Fibroblast of skin of left quadriceps (primary cell): ENCODE measurements around the gene PON1.
A peak's percentile ranks its signal among the peaks of the same experiment; 100 is the strongest.

Experiments used
- DNase-seq, 2 experiments: peaks; one replicate each; pipeline ENCODE4 v3.0.0-alpha.2; 2013; ENCODE audit warnings: low read depth in 2 of 2

PON1 gene

GRCh38 chr7:95317966-95318365 lies 6.4 kb downstream of the PON1 start:
- no peak for DNase-seq

GRCh38 chr7:95317546-95317945 lies 6.8 kb downstream of the PON1 start:
- no peak for DNase-seq

DNA sequence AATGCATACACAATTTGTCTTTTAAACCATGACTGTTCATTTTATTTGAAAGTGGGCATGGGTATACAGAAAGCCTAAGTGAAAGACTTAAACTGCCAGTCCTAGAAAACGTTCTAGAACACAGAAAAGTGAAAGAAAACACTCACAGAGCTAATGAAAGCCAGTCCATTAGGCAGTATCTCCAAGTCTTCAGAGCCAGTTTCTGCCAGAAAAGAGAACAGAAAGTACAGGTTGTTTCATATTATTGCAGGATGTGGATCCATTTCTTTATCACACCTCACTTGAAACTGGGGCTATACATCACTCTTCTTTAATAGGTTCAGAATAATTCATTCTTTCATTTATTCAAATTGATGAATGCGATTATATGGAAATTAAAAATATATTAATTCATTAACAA lies 7.7 kb downstream of the PON1 start:
- no peak for DNase-seq

DNA sequence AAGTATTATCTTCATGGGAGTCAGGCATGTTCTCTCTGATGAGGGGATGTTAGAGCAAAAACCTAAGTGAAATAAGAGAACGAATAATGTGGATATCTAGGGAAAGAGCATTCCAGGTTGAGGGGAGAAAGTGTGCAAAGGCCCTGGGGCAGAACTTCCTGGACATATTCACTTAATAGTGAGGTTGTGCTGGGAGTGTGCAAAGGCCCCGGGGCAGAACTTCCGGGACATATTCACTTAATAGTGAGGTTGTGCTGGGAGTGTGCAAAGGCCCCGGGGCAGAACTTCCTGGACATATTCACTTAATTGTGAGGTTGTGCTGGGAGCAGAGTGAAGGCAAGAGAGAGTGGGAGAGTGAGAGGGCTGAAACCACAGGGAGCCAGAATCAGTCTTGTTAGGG lies 11.8 kb downstream of the PON1 start:
- no peak for DNase-seq

DNA sequence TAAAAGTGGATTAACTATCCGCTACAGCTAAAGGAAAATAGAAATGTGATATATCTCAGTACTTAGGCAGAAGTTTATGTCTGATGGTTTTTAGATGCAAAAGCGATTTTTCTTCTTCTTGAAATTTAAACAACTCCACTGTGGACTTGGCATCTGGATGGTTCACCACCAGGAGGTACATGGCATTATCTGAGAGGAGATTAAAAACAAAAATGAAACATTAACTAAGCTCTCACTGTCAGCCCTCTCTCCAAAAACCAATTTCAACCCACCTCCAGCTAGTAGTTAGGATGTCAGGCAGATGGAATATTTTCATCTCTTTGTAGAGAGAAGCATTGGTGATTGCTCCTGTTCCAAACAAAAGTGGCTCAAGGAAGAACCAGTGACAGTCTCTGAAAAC lies 12.9 kb downstream of the PON1 start:
- DNase-seq, result no peak

DNA sequence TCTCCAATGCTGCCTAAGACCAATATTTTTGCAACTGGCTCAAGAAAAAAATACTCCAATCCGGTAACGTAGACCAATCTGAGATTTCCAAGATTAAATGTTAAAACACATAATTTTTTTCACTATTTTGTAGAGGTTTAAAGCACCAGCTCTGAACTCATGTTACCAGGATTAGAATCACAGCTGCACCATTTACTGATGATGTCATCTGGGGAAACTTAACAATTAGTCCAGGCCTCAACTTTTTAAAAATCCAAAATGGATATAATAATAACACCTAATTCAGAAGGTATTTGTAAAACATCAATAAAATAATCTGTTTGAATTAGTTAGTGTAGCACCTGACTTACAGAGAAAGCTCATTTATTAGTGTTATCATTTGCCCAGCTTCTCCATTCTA lies 14.4 kb downstream of the PON1 start:
- no peak for DNase-seq

- DNase-seq, result no peak
Observed at GRCh38 chr7:95304990-95305389, 19.3 kb downstream of the PON1 start.

DNA sequence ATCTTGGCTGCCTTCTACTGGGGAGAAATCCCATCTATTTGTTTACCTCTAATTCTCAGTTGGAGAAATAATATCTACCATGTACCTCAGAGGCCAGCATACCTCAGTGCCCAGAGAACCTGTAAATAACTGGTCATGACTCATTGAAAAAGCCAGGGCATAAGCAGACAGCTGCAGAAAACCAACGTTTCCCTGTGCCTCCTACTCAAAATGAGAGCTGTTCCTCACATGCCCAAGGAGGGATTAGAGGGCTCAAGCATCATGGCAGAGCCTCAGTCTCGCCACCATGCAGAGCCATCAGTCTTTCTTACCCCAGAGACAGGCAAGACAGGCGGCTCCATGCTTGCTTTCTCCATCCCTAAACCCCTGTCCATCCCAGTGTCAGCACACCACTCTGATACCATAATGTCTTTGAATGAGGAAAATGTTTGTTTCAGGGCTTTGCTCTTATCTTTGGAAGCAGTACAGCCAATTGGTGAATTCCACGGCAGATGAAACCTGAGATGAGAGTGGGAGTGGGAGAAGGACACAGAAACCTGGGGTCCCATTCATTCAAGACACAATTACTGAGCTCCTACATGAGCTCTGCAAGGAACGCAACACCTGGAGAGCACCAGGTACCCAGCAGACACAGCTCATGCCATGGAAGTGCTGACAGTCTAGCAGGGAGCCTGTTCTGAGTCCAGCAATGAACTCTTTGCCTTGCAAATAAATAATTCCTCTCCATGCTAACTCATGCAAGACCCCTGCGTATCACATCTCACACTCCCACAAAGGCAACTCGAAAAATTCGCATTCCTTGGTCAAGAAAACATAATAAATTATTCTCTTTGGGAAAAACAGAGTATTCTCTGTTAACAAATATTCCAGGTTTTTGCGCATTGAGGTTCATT lies 21.1 kb downstream of the PON1 start:
- no peak for DNase-seq

DNA sequence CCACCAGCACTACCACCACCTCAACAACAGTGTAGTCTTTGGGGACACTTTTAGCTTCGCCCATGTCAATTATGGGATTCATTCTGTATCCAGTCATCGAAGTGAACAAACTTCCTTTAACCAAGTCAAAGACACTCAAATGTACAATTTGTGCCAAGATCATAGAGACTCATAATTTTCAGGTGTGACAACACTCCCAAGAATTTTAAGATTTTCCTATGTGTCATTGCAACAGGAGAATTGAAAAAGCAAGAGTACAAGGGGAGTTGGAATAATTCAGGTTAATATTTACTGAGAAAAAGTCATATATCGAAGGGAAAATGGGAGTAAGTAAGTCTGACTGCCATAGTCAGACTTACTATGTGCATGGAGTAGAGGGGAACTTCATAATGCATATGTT lies 26.2 kb downstream of the PON1 start:
- DNase-seq, result no peak

DNA sequence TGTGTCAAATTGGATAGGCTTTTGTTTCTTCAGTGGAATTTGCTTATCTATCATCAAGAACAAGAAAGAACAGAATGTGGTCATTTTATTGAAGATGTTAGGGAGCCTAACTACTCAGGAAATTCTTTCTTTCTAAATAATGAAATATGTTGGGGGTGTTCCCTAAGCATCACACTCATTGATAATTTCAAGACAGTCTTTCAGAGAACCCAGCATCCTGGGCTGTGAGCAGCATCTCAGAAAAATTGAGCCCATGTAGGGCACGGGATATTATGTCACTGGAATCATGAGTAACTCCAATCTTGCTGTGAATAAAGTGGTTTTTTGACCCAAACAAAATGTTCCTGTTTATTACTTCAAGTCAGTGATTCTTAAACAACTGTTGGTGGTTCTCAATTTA lies 27.3 kb downstream of the PON1 start:
- no peak for DNase-seq

DNA sequence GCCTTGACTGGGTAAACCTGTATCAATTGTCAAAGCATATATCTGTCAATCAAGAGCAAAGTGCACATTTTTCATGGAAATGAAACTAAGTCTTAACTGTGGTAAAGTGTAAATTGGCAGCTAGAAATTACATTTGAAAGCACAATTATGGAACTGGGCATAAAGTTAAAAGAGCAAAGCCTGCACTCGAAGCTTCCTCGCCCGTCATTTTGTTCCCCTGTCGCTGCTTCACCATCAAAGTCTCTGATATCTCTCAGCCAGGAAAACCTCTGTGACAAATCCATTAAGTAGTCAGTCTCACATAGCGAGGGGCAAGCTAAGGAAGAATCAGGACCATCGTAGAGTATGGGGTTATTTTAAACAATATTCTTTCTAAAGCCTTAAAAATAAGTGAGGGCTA lies 27.9 kb downstream of the PON1 start:
- no peak for DNase-seq

DNA sequence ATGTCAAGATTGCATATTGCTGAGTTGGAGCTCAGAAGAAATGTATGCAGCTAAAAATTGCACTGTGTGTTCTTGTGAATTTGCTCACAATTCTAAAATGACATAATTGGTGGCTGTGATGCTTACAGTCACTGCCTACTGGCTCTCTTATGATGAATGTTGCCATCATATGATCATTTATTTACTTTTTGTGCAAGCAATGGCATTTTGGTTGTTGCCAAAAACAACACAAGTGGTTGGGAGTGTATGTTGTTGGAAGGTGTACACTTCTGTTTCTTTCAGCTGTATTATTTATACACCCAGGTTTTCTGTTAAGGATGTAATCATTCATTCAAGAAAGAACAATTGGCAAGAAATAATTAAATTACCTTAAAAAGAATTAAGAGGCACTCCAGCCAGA lies 28.9 kb downstream of the PON1 start:
- DNase-seq, result no peak

- DNase-seq, result no peak
Observed at GRCh38 chr7:95290166-95290830, 34.0 kb downstream of the PON1 start.

DNA sequence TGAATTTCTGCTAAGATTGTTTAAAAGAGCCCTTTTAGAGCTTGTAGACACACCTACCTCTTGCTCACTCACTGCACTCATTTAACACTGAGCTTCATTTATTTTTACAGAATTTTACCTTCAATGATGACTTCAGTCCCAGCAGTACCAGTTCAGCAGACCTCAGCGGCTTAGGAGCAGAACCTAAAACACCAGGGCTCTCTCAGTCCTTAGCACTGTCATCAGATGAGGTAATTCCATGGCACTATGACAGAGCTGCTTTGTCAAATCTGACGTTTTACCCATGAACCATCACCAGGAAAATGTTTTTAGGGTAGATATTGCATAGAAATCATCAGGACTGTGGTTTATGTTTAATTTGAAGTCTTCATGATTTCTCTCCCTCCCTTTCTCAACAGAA lies 38.2 kb downstream of the PON1 start:
- DNase-seq, result no peak

DNA sequence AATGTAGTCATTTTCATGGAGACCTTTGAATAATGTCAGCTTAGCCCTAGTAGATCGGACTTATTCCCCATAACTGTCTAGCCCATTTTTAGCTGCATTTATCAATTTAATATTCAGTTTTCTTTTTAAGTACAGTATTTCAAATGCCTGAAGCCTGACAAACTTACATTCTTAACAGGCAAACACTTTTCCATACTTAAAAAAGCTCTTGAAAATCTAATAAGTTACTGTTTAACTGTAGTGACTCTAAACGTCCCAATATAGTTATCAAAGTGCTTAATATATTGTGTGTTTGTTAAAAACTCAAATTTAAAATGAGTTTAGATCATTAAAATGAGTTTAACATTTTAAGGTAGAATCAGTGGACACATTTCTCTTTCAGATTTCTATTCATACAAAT lies 44.9 kb downstream of the PON1 start:
- no peak for DNase-seq

GRCh38 chr7:95276114-95276513 lies 48.2 kb downstream of the PON1 start:
- DNase-seq, result no peak

GRCh38 chr7:95269640-95270039 lies 54.7 kb downstream of the PON1 start:
- DNase-seq, result no peak

- no peak for DNase-seq
Observed at GRCh38 chr7:95267754-95268153, 56.6 kb downstream of the PON1 start.

DNA sequence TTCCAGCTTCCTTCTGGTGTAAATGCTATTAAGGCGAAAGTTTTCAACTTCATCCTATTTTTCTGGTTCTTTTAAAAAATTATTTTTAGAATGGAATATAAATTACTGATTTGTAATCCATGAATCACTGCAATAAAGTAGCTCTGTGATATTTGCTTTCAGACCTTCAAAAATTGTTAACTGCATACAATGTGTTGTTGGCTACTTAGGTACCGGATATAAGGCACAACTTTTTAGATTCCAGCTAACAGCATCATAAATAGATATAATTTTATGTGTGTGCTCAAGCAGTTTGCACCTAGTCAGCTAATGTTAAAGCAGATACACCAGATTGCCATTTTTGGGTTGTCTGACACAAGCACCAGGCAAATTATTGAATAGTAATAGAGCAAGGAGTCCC lies 58.7 kb downstream of the PON1 start:
- no peak for DNase-seq

DNA sequence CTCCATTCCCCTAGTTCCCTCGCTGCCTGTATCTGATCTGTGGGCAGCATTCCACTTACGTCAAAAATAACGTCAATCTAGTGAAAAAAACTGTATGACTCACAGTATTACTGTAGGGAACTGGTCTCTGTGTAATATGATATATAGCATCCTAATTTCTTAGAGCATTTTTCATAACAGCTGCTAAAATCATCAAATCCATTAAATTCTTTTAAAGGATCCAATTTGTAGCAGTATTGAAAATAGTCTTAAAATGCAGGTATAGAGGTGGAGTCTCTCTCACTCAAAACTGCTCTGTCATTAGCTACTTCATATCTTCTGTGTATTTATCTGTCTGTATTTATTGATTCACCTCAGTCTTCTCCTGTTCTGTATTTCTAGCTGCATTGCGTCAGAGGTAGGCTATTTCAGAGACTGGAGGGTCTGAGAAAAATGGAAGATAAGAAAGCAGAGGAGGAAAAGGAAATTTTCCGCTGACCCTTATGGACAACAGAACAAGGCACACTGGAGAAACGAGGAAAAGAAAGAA lies 59.9 kb downstream of the PON1 start:
- DNase-seq, result peak; percentile 33 to 39

GRCh38 chr7:95263785-95264362 lies 60.5 kb downstream of the PON1 start:
- no peak for DNase-seq

- DNase-seq, result no peak
Observed at GRCh38 chr7:95262875-95263274, 61.5 kb downstream of the PON1 start.

- DNase-seq, result no peak
Observed at GRCh38 chr7:95261895-95262415, 62.4 kb downstream of the PON1 start.
